HEK293 (cell line): Measurements from ENCODE around the gene STK26.

Source experiments
- CTCF ChIA-PET: fragments of 350-600 bp; formaldehyde crosslinking; extraction: SDS; loops from one replicate; lab custom pipeline; 2021; ENCODE audit warnings: antibody characterized with exemption; lab: Yijun Ruan, JAX
- POLR2A ChIA-PET: fragments of 300-600 bp; formaldehyde crosslinking; extraction: SDS; loops from one replicate; lab custom pipeline; 2020; ENCODE audit warnings: antibody characterized with exemption, inconsistent platforms; lab: Yijun Ruan, JAX
- H3K27ac ChIP-seq: fragments of 200-500 bp; sonication (Bioruptor generic); 2 replicates; pipeline ENCODE4 v1.5.1; 2014; ENCODE audit warnings: low read depth, low read length, control low read depth, inconsistent platforms; ENCODE audit errors: extremely low read depth
- H3K36me3 ChIP-seq, 2 experiments: fragments of 200-500 bp in 1 of 2; sonication (Bioruptor generic) in 1 of 2; 1 replicate in 1 of 2; 2 replicates in 1 of 2; pipeline ENCODE4 v1.5.1; 2014 to 2017; ENCODE audit warnings: inconsistent platforms in 2 of 2, low read length in 2 of 2; ENCODE audit not compliant: control insufficient read depth in 2 of 2, insufficient read depth in 1 of 2
- H3K4me1 ChIP-seq: fragments of 200-500 bp; sonication (Bioruptor generic); 2 replicates; pipeline ENCODE4 v1.5.1; 2014; ENCODE audit warnings: mild to moderate bottlenecking, low read length, inconsistent platforms; ENCODE audit not compliant: control insufficient read depth, insufficient read depth
- H3K4me3 ChIP-seq: 2 replicates; pipeline ENCODE4 v1.5.1; 2011; ENCODE audit warnings: low read depth, mild to moderate bottlenecking, control low read depth, low read length, moderate library complexity
- H3K9me3 ChIP-seq: fragments of 200-500 bp; sonication (Bioruptor generic); 2 replicates; pipeline ENCODE4 v1.5.1; 2014; ENCODE audit warnings: low read depth, low read length, inconsistent platforms; ENCODE audit not compliant: control insufficient read depth, insufficient read depth
- HOXC10 ChIP-seq: sonication (generic); formaldehyde crosslinking; IDR thresholded peaks from 2 replicates; pipeline ENCODE4 v1.8.1; 2023; ENCODE audit warnings: mild to moderate bottlenecking, missing genetic modification reagents
- IKZF3 ChIP-seq: fragments of 450-650 bp; IDR thresholded peaks from 2 replicates; pipeline ENCODE4 v1.5.0; 2018; ENCODE audit warnings: missing biosample characterization, mild to moderate bottlenecking, missing genetic modification characterization, moderate library complexity
- PRDM1 ChIP-seq: fragments of 450-650 bp; formaldehyde crosslinking; IDR thresholded peaks from 2 replicates; pipeline ENCODE4; 2016; ENCODE audit warnings: missing biosample characterization, missing genetic modification characterization
- ZFP41 ChIP-seq: fragments of 450-650 bp; formaldehyde crosslinking; IDR thresholded peaks from 2 replicates; pipeline ENCODE4 v1.5.1; 2016; ENCODE audit warnings: missing biosample characterization, missing genetic modification characterization, borderline replicate concordance
- ZNF600 ChIP-seq: fragments of 450-650 bp; formaldehyde crosslinking; IDR thresholded peaks from 2 replicates; pipeline ENCODE4 v1.5.1; 2016; ENCODE audit warnings: missing biosample characterization, missing genetic modification characterization
- ZNF701 ChIP-seq: fragments of 450-650 bp; formaldehyde crosslinking; IDR thresholded peaks from 2 replicates; pipeline ENCODE4 v1.5.1; 2016; ENCODE audit warnings: missing biosample characterization, missing genetic modification characterization
- TF ChIP-seq, protein P1 (sequence below): fragments of 450-650 bp; formaldehyde crosslinking; IDR thresholded peaks from 2 replicates; pipeline ENCODE4 v1.5.1; 2016; ENCODE audit warnings: missing biosample characterization, missing genetic modification characterization, borderline replicate concordance
- TF ChIP-seq, protein P2 (sequence below): fragments of 450-650 bp; formaldehyde crosslinking; conservative IDR thresholded peaks from 2 replicates; pipeline ENCODE4 v1.5.1; 2016; ENCODE audit warnings: low read depth, missing biosample characterization, missing genetic modification characterization
- TF ChIP-seq, protein P3 (sequence below): fragments of 450-650 bp; IDR thresholded peaks from 2 replicates; pipeline ENCODE4 v1.5.1; 2018; ENCODE audit warnings: missing biosample characterization, missing genetic modification characterization

STK26 gene

DNA sequence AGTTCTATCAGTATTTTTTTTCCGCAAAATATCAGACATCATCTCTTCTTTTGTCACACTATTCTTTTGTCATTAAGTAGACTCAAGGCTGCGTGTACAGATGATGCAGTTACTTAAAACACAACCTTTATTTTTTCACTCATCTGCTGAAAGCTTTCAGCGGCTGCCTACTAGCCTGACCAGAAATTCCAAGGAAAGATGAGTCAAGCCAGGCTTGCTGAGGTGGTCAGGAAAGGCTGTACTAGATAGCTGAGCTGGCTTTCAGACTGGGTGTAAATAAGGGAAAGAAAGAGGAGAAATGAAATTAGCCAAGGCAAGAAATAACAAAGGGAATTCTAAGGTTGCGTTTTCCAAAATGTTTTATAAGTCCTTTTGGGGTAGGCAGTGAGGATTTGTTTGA, 17.9 kb downstream of the STK26 start:
- CTCF ChIA-PET, result no interaction called here
- TF ChIP-seq, protein P1, sequence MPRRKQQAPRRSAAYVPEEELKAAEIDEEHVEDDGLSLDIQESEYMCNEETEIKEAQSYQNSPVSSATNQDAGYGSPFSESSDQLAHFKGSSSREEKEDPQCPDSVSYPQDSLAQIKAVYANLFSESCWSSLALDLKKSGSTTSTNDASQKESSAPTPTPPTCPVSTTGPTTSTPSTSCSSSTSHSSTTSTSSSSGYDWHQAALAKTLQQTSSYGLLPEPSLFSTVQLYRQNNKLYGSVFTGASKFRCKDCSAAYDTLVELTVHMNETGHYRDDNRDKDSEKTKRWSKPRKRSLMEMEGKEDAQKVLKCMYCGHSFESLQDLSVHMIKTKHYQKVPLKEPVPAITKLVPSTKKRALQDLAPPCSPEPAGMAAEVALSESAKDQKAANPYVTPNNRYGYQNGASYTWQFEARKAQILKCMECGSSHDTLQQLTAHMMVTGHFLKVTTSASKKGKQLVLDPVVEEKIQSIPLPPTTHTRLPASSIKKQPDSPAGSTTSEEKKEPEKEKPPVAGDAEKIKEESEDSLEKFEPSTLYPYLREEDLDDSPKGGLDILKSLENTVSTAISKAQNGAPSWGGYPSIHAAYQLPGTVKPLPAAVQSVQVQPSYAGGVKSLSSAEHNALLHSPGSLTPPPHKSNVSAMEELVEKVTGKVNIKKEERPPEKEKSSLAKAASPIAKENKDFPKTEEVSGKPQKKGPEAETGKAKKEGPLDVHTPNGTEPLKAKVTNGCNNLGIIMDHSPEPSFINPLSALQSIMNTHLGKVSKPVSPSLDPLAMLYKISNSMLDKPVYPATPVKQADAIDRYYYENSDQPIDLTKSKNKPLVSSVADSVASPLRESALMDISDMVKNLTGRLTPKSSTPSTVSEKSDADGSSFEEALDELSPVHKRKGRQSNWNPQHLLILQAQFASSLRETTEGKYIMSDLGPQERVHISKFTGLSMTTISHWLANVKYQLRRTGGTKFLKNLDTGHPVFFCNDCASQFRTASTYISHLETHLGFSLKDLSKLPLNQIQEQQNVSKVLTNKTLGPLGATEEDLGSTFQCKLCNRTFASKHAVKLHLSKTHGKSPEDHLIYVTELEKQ (tag by site-specific recombination), result no peak
- 0 out of 2 replicates have a peak, but pooled peaks have one; percentile 38 for TF ChIP-seq PRDM1 (tag by site-specific recombination)
- H3K9me3 ChIP-seq, result no peaks in the 10 kb centered on the region

DNA sequence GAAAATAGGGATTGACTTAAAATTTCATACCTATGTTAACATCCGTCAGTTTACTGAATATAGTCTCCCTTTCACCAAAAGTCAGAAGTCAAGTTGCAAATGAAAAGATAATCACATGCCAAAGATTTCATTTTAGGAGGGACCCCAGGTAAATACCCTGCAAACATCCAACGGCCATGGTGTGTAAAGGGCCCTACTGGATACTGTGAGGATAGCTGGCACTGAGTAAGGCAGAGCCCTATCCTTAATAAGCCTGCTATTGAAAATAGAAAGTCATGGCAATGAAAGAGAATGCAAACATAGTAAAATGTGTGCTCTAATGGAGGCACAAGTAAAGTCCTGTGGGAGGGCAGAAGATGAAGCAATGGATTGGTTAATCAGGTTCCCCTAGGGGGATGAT, 20.9 kb downstream of the STK26 start:
- TF ChIP-seq PRDM1 (tag by site-specific recombination) (peak; percentile 62), ZNF701 (tag by site-specific recombination) (no peak)
- TF ChIP-seq, all 188 proteins: peak for 1
- H3K36me3 ChIP-seq, result no peaks in the 10 kb centered on the region
- no peak overlapping the region for H3K4me3 ChIP-seq
- ChIA-PET CTCF (interaction anchor here (1.4 kb wide), 1 partner anchor 11 kb away, joined by 3 read pairs; no protein-coding TSS in a partner anchor), POLR2A (no interaction called here)
- no peaks in the 10 kb centered on the region for H3K9me3 ChIP-seq
- H3K27ac ChIP-seq, result no peak overlapping the region
- H3K4me1 ChIP-seq, result peaks cover 11% of the 10 kb centered on the region; the same call in 1 of the 2 replicates

More for the DNA sequence above, 17.9 kb downstream of the STK26 start:
- H3K36me3 ChIP-seq, result no peaks in the 10 kb centered on the region
- peaks cover 15% of the 10 kb centered on the region for H3K4me1 ChIP-seq
- POLR2A ChIA-PET, result interaction anchor here (1.0 kb wide), 1 partner anchor 17 kb away, joined by 3 read pairs; no protein-coding TSS in a partner anchor
- no peak overlapping the region for H3K27ac ChIP-seq
- no peak overlapping the region for H3K4me3 ChIP-seq

DNA sequence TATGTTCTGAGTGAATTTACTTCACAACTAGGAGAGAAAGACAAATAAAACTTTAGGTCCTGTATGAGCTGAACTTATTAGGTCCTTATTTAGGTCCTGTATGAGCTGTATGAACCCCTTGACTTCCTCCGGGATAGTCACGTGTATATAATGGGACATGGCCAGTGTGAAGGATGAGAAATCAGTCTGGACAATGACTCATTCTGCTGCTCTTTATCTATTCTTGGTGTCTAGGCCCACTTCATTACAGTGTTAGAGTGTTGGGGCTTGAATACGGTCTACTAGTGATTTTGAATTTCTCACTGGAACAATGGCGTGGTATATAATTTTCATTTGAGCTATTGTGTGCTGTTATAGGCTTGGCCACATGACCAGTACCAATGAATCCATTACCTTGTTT, 21.9 kb downstream of the STK26 start:
- POLR2A ChIA-PET, result interaction anchor here (1.0 kb wide), 1 partner anchor 21 kb away, joined by 4 read pairs; no protein-coding TSS in a partner anchor

DNA sequence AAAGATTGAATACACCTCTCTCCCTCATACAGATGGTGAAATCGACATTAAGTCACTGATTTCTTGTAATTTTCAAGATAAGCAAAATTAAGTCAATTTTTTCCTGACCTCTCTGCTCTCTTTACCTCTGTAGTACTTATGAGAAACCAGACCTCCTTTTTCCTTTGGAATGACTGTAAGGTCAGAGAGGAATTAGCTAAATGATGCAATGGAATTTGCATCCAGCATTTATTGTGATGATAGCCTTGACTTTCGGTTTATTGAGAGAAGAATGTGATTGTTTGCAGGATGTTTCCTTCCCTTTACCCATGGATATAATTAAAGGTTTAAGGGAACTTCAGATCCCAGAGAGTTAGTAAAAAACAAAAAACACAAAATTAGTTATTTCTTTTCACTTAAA, 22.4 kb downstream of the STK26 start:
- ChIA-PET POLR2A (interaction anchor here (1.0 kb wide), 1 partner anchor 21 kb away, joined by 4 read pairs; no protein-coding TSS in a partner anchor), CTCF (interaction anchor here (0.7 to 1.6 kb wide), 6 partner anchors 9 to 379 kb away, joined by 3 to 8 read pairs (median 4); no protein-coding TSS in a partner anchor)
- peaks cover 11% of the 10 kb centered on the region; the same call in 1 of the 2 replicates for H3K4me1 ChIP-seq
- no peak overlapping the region for H3K4me3 ChIP-seq
- no peaks in the 10 kb centered on the region for H3K9me3 ChIP-seq
- TF ChIP-seq, protein P1 (tag by site-specific recombination), result no peak
- TF ChIP-seq ZFP41 (tag by site-specific recombination) (no peak), IKZF3 (tag by site-specific recombination) (no peak)
- TF ChIP-seq, protein P2, sequence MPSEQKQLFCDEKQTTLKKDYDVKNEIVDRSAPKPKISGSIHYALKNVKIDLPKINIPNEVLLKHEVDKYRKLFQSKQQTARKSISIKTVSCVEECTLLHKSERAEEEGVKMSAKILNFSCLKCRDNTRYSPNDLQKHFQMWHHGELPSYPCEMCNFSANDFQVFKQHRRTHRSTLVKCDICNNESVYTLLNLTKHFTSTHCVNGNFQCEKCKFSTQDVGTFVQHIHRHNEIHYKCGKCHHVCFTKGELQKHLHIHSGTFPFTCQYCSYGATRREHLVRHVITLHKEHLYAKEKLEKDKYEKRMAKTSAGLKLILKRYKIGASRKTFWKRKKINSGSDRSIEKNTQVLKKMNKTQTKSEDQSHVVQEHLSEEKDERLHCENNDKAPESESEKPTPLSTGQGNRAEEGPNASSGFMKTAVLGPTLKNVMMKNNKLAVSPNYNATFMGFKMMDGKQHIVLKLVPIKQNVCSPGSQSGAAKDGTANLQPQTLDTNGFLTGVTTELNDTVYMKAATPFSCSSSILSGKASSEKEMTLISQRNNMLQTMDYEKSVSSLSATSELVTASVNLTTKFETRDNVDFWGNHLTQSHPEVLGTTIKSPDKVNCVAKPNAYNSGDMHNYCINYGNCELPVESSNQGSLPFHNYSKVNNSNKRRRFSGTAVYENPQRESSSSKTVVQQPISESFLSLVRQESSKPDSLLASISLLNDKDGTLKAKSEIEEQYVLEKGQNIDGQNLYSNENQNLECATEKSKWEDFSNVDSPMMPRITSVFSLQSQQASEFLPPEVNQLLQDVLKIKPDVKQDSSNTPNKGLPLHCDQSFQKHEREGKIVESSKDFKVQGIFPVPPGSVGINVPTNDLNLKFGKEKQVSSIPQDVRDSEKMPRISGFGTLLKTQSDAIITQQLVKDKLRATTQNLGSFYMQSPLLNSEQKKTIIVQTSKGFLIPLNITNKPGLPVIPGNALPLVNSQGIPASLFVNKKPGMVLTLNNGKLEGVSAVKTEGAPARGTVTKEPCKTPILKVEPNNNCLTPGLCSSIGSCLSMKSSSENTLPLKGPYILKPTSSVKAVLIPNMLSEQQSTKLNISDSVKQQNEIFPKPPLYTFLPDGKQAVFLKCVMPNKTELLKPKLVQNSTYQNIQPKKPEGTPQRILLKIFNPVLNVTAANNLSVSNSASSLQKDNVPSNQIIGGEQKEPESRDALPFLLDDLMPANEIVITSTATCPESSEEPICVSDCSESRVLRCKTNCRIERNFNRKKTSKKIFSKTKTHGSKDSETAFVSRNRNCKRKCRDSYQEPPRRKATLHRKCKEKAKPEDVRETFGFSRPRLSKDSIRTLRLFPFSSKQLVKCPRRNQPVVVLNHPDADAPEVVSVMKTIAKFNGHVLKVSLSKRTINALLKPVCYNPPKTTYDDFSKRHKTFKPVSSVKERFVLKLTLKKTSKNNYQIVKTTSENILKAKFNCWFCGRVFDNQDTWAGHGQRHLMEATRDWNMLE (tag by site-specific recombination), result no peak
- TF ChIP-seq, protein P3, sequence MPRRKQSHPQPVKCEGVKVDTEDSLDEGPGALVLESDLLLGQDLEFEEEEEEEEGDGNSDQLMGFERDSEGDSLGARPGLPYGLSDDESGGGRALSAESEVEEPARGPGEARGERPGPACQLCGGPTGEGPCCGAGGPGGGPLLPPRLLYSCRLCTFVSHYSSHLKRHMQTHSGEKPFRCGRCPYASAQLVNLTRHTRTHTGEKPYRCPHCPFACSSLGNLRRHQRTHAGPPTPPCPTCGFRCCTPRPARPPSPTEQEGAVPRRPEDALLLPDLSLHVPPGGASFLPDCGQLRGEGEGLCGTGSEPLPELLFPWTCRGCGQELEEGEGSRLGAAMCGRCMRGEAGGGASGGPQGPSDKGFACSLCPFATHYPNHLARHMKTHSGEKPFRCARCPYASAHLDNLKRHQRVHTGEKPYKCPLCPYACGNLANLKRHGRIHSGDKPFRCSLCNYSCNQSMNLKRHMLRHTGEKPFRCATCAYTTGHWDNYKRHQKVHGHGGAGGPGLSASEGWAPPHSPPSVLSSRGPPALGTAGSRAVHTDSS (tag by site-specific recombination), result no peak
- no peaks in the 10 kb centered on the region for H3K36me3 ChIP-seq
- H3K27ac ChIP-seq, result no peak overlapping the region

More for the DNA sequence above, 21.9 kb downstream of the STK26 start:
- TF ChIP-seq HOXC10 (CRISPR knock-in tag), result no peak
- 0 out of 2 replicates have a peak, but pooled peaks have one; percentile 28 for TF ChIP-seq ZNF600 (tag by site-specific recombination)
- CTCF ChIA-PET, result interaction anchor here (0.7 to 1.6 kb wide), 4 partner anchors 10 to 379 kb away, joined by 3 to 5 read pairs (median 4); no protein-coding TSS in a partner anchor
- Histone ChIP-seq H3K4me1 (peaks cover 11% of the 10 kb centered on the region; the same call in 1 of the 2 replicates), H3K4me3 (no peak overlapping the region), H3K9me3 (no peaks in the 10 kb centered on the region), H3K36me3 (no peaks in the 10 kb centered on the region), H3K27ac (no peak overlapping the region)
